Upper lobe of left lung (tissue), 4 donors: ENCODE results near the gene KLRB1.

ENCODE experiments used
- POLR2AphosphoS5 ChIP-seq, 2 donors: sonication (generic); formaldehyde crosslinking; IDR thresholded peaks; one replicate each; pipeline ENCODE4 v1.5.1; 2017; ENCODE audit warnings: antibody characterized with exemption in 2 of 2
- TF ChIP-seq, protein P1 (sequence below), 6 experiments: fragments of 450-650 bp in 4 of 6; fragments of 200-600 bp in 2 of 6; sonication (generic) in 2 of 6; IDR thresholded peaks; one replicate each; pipeline ENCODE4 v1.5.1; 2016 to 2019; ENCODE audit warnings: antibody characterized with exemption in 6 of 6

DNA sequence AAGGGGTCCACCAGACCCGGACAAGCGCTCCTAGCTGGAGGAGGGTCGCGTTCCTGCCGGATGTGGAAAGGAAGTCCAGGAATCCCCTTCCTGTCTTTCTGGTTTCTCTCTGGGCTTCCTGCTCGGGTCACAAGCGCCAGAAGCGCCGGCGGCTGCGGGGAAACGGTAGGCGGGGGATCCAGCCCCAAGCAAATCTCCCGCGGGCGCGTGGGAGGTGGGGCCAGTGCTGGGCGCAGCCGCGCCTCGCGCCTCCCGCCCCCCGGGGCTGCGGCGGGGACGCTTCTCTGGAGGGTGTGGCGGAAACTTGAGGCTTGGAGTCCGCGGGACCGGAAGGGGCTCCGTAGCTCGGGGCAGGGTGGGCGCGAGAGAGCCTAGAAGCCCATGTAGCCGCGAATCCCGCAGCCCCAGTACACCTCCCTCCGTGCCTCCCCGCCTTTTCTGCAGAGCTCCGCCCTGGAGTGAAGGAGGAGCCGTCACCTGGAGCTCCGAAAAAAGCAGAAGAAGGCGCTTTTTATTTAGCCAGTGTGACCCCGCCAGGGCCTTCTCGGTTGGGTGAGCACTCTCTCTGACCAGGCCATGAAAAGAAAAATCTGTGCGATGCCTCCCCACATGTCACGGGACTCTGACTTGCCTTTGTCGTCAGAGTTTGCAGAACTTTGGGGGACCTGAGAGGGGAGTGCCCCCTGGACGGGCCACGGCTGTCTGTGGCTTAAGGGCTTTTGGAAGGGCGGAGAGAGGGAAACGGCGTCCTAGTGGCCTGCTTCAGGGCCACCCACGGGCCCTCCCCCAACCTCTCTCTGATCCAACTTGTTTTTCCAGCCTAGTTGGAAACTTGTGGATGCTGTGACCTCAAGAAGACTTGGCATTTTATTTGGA, 40.3 kb upstream of the KLRB1 start:
- TF ChIP-seq, protein P1, sequence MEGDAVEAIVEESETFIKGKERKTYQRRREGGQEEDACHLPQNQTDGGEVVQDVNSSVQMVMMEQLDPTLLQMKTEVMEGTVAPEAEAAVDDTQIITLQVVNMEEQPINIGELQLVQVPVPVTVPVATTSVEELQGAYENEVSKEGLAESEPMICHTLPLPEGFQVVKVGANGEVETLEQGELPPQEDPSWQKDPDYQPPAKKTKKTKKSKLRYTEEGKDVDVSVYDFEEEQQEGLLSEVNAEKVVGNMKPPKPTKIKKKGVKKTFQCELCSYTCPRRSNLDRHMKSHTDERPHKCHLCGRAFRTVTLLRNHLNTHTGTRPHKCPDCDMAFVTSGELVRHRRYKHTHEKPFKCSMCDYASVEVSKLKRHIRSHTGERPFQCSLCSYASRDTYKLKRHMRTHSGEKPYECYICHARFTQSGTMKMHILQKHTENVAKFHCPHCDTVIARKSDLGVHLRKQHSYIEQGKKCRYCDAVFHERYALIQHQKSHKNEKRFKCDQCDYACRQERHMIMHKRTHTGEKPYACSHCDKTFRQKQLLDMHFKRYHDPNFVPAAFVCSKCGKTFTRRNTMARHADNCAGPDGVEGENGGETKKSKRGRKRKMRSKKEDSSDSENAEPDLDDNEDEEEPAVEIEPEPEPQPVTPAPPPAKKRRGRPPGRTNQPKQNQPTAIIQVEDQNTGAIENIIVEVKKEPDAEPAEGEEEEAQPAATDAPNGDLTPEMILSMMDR (IDR thresholded peaks at IDR 0.05), result peak in 2 of 6 experiments; percentile 4 to 20
- peak; percentile 27 to 64 for TF ChIP-seq POLR2AphosphoS5 (IDR thresholded peaks at IDR 0.05)
